Mucosa of descending colon (tissue), 3 donors: ENCODE results near the gene MARCHF11. TPM values are rescaled to one million over a fixed set of nuclear protein-coding genes. Genes with fewer than 3 reads are reported as not detected.

Experiments
- ATAC-seq: fragments of 200-7000 bp; cut with Tn5 transposase; one replicate; pipeline ENCODE4 v1.9.1; 2020; ENCODE audit warnings: mild to moderate bottlenecking, moderate library complexity
- DNase-seq, 3 donors: peaks; one replicate each; pipeline ENCODE4 v3.0.0-alpha.2; 2020
- H3K36me3 ChIP-seq: fragments of 200-600 bp; one replicate; pipeline ENCODE4 v1.8.0; 2021; ENCODE audit warnings: low read depth, mild to moderate bottlenecking
- H3K4me1 ChIP-seq: fragments of 200-600 bp; one replicate; pipeline ENCODE4 v1.8.0; 2021; ENCODE audit warnings: low read depth, mild to moderate bottlenecking
- H3K4me3 ChIP-seq: fragments of 200-600 bp; one replicate; pipeline ENCODE4 v1.8.0; 2021; ENCODE audit warnings: mild to moderate bottlenecking
- H3K9me3 ChIP-seq: fragments of 200-600 bp; one replicate; pipeline ENCODE4 v1.8.0; 2021; ENCODE audit warnings: mild to moderate bottlenecking
- intact Hi-C, 2 donors: fragments of 100-400 bp; cut with DNase I in 1 of 2; cut with micrococcal nuclease in 1 of 2; formaldehyde crosslinking; loops; one replicate each; pipeline versions ENCODE4 v1.11.0 to v1.11.1; 2022; cut with DNase I, micrococcal nuclease
- total RNA-seq, 3 donors: library from RNA; stranded (reverse); fragmentation: NEBNext Ultra II Directional in 2 of 3; extraction: Animal tissue kit (Norgen Biotek cat#: 25700) in 2 of 3; gene quantifications; one replicate each; pipeline versions ENCODE4 v1.2.1 to v1.2.4, GENCODE V29; 2021 to 2023
- TF ChIP-seq, protein P1 (sequence below): fragments of 200-600 bp; IDR thresholded peaks from one replicate; pipeline ENCODE4 v1.8.0; 2022; ENCODE audit warnings: antibody characterized with exemption, mild to moderate bottlenecking
- donor health status: DM: no; HTN: no; CAD: no; lungs with moderate emphysema.
- donor health status: DM: no; HTN: no; CAD: no.
- donor health status: DM: no; HTN: yes; CAD: no.

MARCHF11 gene
- total RNA-seq, 3 donors from 2014 or later: not detected

DNA sequence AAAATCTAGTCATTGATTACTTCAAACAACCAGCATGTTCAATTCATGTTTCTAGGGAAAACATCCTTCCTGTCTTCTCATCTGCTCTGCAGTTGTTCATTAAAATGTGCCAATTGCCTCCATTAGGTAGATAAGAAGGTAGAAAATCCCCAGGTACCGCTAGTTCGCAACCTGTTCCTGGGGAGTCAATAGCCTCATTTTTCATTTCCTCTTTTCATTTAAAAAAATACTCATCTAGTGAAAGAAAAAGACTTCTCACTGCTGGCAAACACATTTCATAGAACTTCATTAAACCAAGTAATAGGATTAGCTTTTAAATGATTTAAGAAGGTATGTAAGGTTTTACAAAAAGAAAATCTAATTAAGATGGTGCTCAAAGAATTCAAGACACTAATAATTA lies 113.3 kb downstream of the MARCHF11 start:
- Histone ChIP-seq H3K36me3 (no peaks in the 10 kb centered on the region), H3K4me1 (no peaks in the 10 kb centered on the region), H3K4me3 (no peak overlapping the region), H3K9me3 (no peaks in the 10 kb centered on the region)
- intact Hi-C loops: no loop called here
- TF ChIP-seq, protein P1, sequence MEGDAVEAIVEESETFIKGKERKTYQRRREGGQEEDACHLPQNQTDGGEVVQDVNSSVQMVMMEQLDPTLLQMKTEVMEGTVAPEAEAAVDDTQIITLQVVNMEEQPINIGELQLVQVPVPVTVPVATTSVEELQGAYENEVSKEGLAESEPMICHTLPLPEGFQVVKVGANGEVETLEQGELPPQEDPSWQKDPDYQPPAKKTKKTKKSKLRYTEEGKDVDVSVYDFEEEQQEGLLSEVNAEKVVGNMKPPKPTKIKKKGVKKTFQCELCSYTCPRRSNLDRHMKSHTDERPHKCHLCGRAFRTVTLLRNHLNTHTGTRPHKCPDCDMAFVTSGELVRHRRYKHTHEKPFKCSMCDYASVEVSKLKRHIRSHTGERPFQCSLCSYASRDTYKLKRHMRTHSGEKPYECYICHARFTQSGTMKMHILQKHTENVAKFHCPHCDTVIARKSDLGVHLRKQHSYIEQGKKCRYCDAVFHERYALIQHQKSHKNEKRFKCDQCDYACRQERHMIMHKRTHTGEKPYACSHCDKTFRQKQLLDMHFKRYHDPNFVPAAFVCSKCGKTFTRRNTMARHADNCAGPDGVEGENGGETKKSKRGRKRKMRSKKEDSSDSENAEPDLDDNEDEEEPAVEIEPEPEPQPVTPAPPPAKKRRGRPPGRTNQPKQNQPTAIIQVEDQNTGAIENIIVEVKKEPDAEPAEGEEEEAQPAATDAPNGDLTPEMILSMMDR: no peak
- ATAC-seq (no peak), DNase-seq (no peak)

- intact Hi-C loops: no loop called here
- Histone ChIP-seq H3K36me3 (no peaks in the 10 kb centered on the region), H3K4me1 (no peaks in the 10 kb centered on the region), H3K4me3 (no peak overlapping the region), H3K9me3 (no peaks in the 10 kb centered on the region)
- no peak for DNase-seq
- TF ChIP-seq, protein P1: no peak
- no peak for ATAC-seq
Observed at GRCh38 chr5:16065831-16066230, 113.8 kb downstream of the MARCHF11 start.

GRCh38 chr5:16064135-16064893 lies 115.3 kb downstream of the MARCHF11 start:
- ATAC-seq: no peak

GRCh38 chr5:16061163-16061562 lies 118.4 kb downstream of the MARCHF11 start:
- Histone ChIP-seq H3K9me3 (no peaks in the 10 kb centered on the region), H3K36me3 (no peaks in the 10 kb centered on the region), H3K4me1 (no peaks in the 10 kb centered on the region), H3K4me3 (no peak overlapping the region)
- TF ChIP-seq, protein P1: no peak
- intact Hi-C loops: no loop called here
- ATAC-seq: no peak
- DNase-seq: no peak

More at GRCh38 chr5:16064135-16064893, 115.3 kb downstream of the MARCHF11 start:
- TF ChIP-seq, protein P1: no peak
- intact Hi-C loops: no loop called here
- Histone ChIP-seq H3K9me3 (no peaks in the 10 kb centered on the region), H3K4me3 (no peak overlapping the region), H3K4me1 (no peaks in the 10 kb centered on the region), H3K36me3 (no peaks in the 10 kb centered on the region)
- DNase-seq: no peak

GRCh38 chr5:16057277-16057676 lies 122.3 kb downstream of the MARCHF11 start:
- no peak for ATAC-seq

More at GRCh38 chr5:16057277-16057676, 122.3 kb downstream of the MARCHF11 start:
- Histone ChIP-seq H3K36me3 (no peaks in the 10 kb centered on the region), H3K4me1 (no peaks in the 10 kb centered on the region), H3K9me3 (no peaks in the 10 kb centered on the region), H3K4me3 (no peak overlapping the region)
- no peak for DNase-seq
- intact Hi-C loops: no loop called here
- TF ChIP-seq, protein P1: no peak
